ENCODE data around the gene ELAVL1.
"Not testable (repeated sequence)": the region's sequence is repeated elsewhere in the genome, so short reads cannot be mapped to it uniquely, and the experiment has no call there.

The ELAVL1 gene

GRCh38 chr19:7918615-7919421, 86.6 kb downstream of the ELAVL1 start:
- H3K27ac ChIP-seq (ENCODE audit: low read depth, low read length): no peak overlapping the region
- no peak for DNase-seq
- H3K18ac ChIP-seq (ENCODE audit: low read length): no peak overlapping the region
- H4K8ac ChIP-seq (ENCODE audit: low read depth, low read length): no peak overlapping the region
- H3K23ac ChIP-seq (ENCODE audit: low read length): no peak overlapping the region
- H3K4me3 ChIP-seq (ENCODE audit: low read length): no peak overlapping the region
- no peak overlapping the region for H4K5ac ChIP-seq (ENCODE audit: low read length)
- no peaks in the 10 kb centered on the region for H3K79me1 ChIP-seq (ENCODE audit: low read length)
- no peaks in the 10 kb centered on the region for H3K36me3 ChIP-seq (ENCODE audit: control insufficient read depth, insufficient read depth, low read length)
- H3K79me2 ChIP-seq (ENCODE audit: control insufficient read depth, insufficient read depth, low read length): no peaks in the 10 kb centered on the region
- WGBS (ENCODE audit: extremely low coverage, insufficient coverage, low lambda C conversion rate): no CpG with 5 or more reads among the region's 42 CpGs
- H3K4me2 ChIP-seq (ENCODE audit: low read length): no peak overlapping the region
- no peak overlapping the region for H3K4ac ChIP-seq (ENCODE audit: low read depth, low read length)
- H3K27me3 ChIP-seq (ENCODE audit: insufficient read depth, low read length, poor library complexity): peaks cover 19% of the 10 kb centered on the region
- H2BK15ac ChIP-seq (replicated peaks; ENCODE audit: low read depth): no peak overlapping the region
- H2BK5ac ChIP-seq (ENCODE audit: low read length): no peak overlapping the region
- H3K9ac ChIP-seq (ENCODE audit: low read length): no peak overlapping the region
- peaks cover 2% of the 10 kb centered on the region for H3K4me1 ChIP-seq (ENCODE audit: control insufficient read depth, low read depth, low read length)
- H3K56ac ChIP-seq (ENCODE audit: low read length): no peak overlapping the region
- no peak overlapping the region for H2AK5ac ChIP-seq (ENCODE audit: low read length)
- H2BK120ac ChIP-seq (ENCODE audit: low read depth, low read length): no peak overlapping the region

GRCh38 chr19:7918062-7918614, 87.3 kb downstream of the ELAVL1 start:
- H3K27ac ChIP-seq (ENCODE audit: low read depth, low read length); H2BK15ac ChIP-seq (replicated peaks; ENCODE audit: low read depth); H3K36me3 ChIP-seq (ENCODE audit: control insufficient read depth, insufficient read depth, low read length); H4K5ac ChIP-seq (ENCODE audit: low read length); H3K23ac ChIP-seq (ENCODE audit: low read length); H3K4ac ChIP-seq (ENCODE audit: low read depth, low read length); H3K79me1 ChIP-seq (ENCODE audit: low read length); H2AK5ac ChIP-seq (ENCODE audit: low read length); H3K4me3 ChIP-seq (ENCODE audit: low read length); H3K4me1 ChIP-seq (ENCODE audit: control insufficient read depth, low read depth, low read length); DNase-seq; H3K79me2 ChIP-seq (ENCODE audit: control insufficient read depth, insufficient read depth, low read length); H4K8ac ChIP-seq (ENCODE audit: low read depth, low read length); H3K18ac ChIP-seq (ENCODE audit: low read length); H2BK120ac ChIP-seq (ENCODE audit: low read depth, low read length); H2BK5ac ChIP-seq (ENCODE audit: low read length): not testable (repeated sequence)
- peak overlapping the region; percentile 44 for H3K4me2 ChIP-seq (ENCODE audit: low read length)
- H3K9ac ChIP-seq (ENCODE audit: low read length): peak overlapping the region; percentile 60
- no CpG with 5 or more reads among the region's 29 CpGs for WGBS (ENCODE audit: extremely low coverage, insufficient coverage, low lambda C conversion rate)
- peaks cover 19% of the 10 kb centered on the region for H3K27me3 ChIP-seq (ENCODE audit: insufficient read depth, low read length, poor library complexity)
- H3K56ac ChIP-seq (ENCODE audit: low read length): peak overlapping the region; percentile 58

DNA sequence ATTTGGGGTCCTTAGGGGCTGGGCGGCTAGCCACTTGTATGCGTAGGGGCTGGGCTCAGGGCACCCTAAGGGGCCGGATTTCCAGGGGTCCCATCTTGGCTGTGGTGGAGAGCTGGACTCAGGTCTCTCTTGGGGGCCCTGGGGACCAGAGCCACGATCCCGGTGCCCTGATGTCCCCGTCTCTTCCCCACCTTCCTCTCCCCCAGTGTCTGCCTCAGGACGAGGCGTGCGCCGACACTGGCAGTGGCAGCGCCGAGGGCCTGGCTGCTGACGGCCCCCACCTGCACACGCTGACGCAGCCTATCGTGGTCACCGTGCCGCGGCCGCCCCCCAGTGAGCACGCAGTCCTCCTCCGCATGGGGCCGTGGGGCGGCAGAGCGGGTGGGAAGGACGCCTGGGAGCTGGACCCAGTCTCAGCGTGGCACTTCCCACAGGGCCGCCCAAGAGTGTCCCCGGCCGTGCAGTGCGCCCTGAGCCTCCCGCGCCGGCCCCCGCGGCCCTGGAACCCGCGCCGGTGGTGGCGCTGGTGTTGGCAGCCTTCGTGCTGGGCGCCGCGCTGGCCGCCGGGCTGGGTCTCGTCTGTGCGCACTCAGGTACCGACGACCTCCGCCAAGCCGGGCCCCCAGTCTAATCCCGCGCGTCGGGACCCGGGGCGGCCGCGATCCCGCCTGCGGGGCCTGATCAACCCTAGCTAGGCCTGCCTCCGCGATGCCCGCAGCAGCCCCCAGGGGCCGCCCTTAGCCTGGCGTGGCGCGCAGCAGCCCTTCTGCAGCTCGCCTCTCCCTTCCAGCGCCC, 88.0 kb downstream of the ELAVL1 start:
- peak overlapping the region; percentile 60 for H3K9ac ChIP-seq (ENCODE audit: low read length)
- no peak overlapping the region for H4K5ac ChIP-seq (ENCODE audit: low read length)
- peak; percentile 75 for DNase-seq
- no peak overlapping the region for H3K27ac ChIP-seq (ENCODE audit: low read depth, low read length)
- H3K4ac ChIP-seq (ENCODE audit: low read depth, low read length): no peak overlapping the region
- H3K4me3 ChIP-seq (ENCODE audit: low read length): no peak overlapping the region
- H2BK120ac ChIP-seq (ENCODE audit: low read depth, low read length): no peak overlapping the region
- no peak overlapping the region for H3K18ac ChIP-seq (ENCODE audit: low read length)
- H4K8ac ChIP-seq (ENCODE audit: low read depth, low read length): no peak overlapping the region
- no CpG with 5 or more reads among the region's 71 CpGs for WGBS (ENCODE audit: extremely low coverage, insufficient coverage, low lambda C conversion rate)
- no peak overlapping the region for H2AK5ac ChIP-seq (ENCODE audit: low read length)
- no peaks in the 10 kb centered on the region for H3K79me2 ChIP-seq (ENCODE audit: control insufficient read depth, insufficient read depth, low read length)
- peaks cover 19% of the 10 kb centered on the region for H3K27me3 ChIP-seq (ENCODE audit: insufficient read depth, low read length, poor library complexity)
- H3K56ac ChIP-seq (ENCODE audit: low read length): peak overlapping the region; percentile 58
- H3K4me1 ChIP-seq (ENCODE audit: control insufficient read depth, low read depth, low read length): peaks cover 2% of the 10 kb centered on the region
- H3K4me2 ChIP-seq (ENCODE audit: low read length): peak overlapping the region; percentile 44
- H3K23ac ChIP-seq (ENCODE audit: low read length): no peak overlapping the region
- no peak overlapping the region for H2BK15ac ChIP-seq (replicated peaks; ENCODE audit: low read depth)
- H3K36me3 ChIP-seq (ENCODE audit: control insufficient read depth, insufficient read depth, low read length): peaks cover 1% of the 10 kb centered on the region
- H3K79me1 ChIP-seq (ENCODE audit: low read length): no peaks in the 10 kb centered on the region
- no peak overlapping the region for H2BK5ac ChIP-seq (ENCODE audit: low read length)

GRCh38 chr19:7916955-7917266, 88.5 kb downstream of the ELAVL1 start:
- H2BK5ac ChIP-seq (ENCODE audit: low read length): no peak overlapping the region
- peak overlapping the region; percentile 58 for H3K56ac ChIP-seq (ENCODE audit: low read length)
- peaks cover 3% of the 10 kb centered on the region for H3K36me3 ChIP-seq (ENCODE audit: control insufficient read depth, insufficient read depth, low read length)
- H3K4me3 ChIP-seq (ENCODE audit: low read length): no peak overlapping the region
- peaks cover 2% of the 10 kb centered on the region for H3K4me1 ChIP-seq (ENCODE audit: control insufficient read depth, low read depth, low read length)
- peak overlapping the region; percentile 3 for H3K4me2 ChIP-seq (ENCODE audit: low read length)
- peaks cover 19% of the 10 kb centered on the region for H3K27me3 ChIP-seq (ENCODE audit: insufficient read depth, low read length, poor library complexity)
- H4K5ac ChIP-seq (ENCODE audit: low read length): no peak overlapping the region
- no CpG with 5 or more reads among the region's 12 CpGs for WGBS (ENCODE audit: extremely low coverage, insufficient coverage, low lambda C conversion rate)
- no peak overlapping the region for H2AK5ac ChIP-seq (ENCODE audit: low read length)
- H3K18ac ChIP-seq (ENCODE audit: low read length): no peak overlapping the region
- H2BK120ac ChIP-seq (ENCODE audit: low read depth, low read length): no peak overlapping the region
- no peak overlapping the region for H3K23ac ChIP-seq (ENCODE audit: low read length)
- DNase-seq: no peak
- H3K9ac ChIP-seq (ENCODE audit: low read length): no peak overlapping the region
- H4K8ac ChIP-seq (ENCODE audit: low read depth, low read length): no peak overlapping the region
- H3K4ac ChIP-seq (ENCODE audit: low read depth, low read length): no peak overlapping the region
- H3K79me1 ChIP-seq (ENCODE audit: low read length): no peaks in the 10 kb centered on the region
- no peaks in the 10 kb centered on the region for H3K79me2 ChIP-seq (ENCODE audit: control insufficient read depth, insufficient read depth, low read length)
- H3K27ac ChIP-seq (ENCODE audit: low read depth, low read length): no peak overlapping the region
- H2BK15ac ChIP-seq (replicated peaks; ENCODE audit: low read depth): no peak overlapping the region

DNA sequence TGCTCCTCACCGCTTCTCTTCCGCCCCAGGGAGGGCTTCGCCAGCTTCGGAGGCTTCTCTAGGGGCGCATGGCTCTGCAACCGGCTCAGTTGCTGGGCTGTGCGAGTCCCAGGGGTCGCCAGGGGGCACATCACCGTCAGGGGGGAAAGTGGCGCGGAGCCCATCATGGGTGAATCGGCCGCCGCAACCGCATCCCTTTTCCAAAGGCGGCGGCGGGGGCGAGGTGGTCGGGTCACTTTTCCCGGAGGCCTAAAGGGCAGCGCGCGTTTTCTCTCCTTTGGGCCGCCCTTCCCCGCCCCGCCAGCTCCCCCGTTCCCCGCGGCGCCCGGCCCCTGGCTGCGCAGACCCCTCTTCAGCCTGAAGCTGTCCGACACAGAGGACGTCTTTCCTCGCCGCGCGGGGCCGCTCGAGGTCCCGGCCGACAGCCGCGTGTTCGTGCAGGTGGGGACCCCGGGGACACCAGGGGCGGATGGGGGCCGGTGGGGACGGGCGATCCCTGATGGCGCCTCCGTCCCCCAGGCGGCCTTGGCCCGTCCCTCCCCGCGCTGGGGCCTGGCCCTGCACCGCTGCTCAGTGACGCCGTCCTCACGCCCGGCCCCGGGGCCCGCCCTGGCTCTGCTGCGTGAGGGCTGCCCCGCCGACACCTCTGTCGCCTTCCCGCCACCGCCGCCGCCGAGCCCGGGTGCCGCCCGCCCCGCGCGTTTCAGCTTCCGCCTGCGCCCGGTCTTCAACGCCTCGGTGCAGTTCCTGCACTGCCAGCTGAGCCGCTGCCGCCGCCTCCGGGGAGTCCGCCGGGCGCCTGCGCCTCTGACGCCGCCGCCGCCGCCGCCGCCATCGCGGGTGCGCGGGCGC, 89.1 kb downstream of the ELAVL1 start:
- Histone ChIP-seq H3K27ac (ENCODE audit: low read depth, low read length) (no peak overlapping the region), H2BK15ac (replicated peaks; ENCODE audit: low read depth) (no peak overlapping the region), H3K79me1 (ENCODE audit: low read length) (no peaks in the 10 kb centered on the region), H3K56ac (ENCODE audit: low read length) (peak overlapping the region; percentile 67), H3K4me3 (ENCODE audit: low read length) (no peak overlapping the region), H3K4me1 (ENCODE audit: control insufficient read depth, low read depth, low read length) (peaks cover 2% of the 10 kb centered on the region), H3K4ac (ENCODE audit: low read depth, low read length) (no peak overlapping the region), H3K23ac (ENCODE audit: low read length) (peak overlapping the region; percentile 2), H3K27me3 (ENCODE audit: insufficient read depth, low read length, poor library complexity) (peaks cover 19% of the 10 kb centered on the region), H2AK5ac (ENCODE audit: low read length) (no peak overlapping the region), H4K5ac (ENCODE audit: low read length) (no peak overlapping the region), H2BK120ac (ENCODE audit: low read depth, low read length) (no peak overlapping the region), H2BK5ac (ENCODE audit: low read length) (no peak overlapping the region), H3K18ac (ENCODE audit: low read length) (no peak overlapping the region), H3K4me2 (ENCODE audit: low read length) (peak overlapping the region; percentile 37), H3K36me3 (ENCODE audit: control insufficient read depth, insufficient read depth, low read length) (peaks cover 3% of the 10 kb centered on the region), H4K8ac (ENCODE audit: low read depth, low read length) (no peak overlapping the region), H3K9ac (ENCODE audit: low read length) (peak overlapping the region; percentile 40), H3K79me2 (ENCODE audit: control insufficient read depth, insufficient read depth, low read length) (no peaks in the 10 kb centered on the region)
- peak; percentile 29 for DNase-seq
- no CpG with 5 or more reads among the region's 104 CpGs for WGBS (ENCODE audit: extremely low coverage, insufficient coverage, low lambda C conversion rate)

Measured in mesendoderm (in vitro differentiated cells).